Measurements from ENCODE around the gene PTGS1.
"Not testable (repeated sequence)": the region's sequence is repeated elsewhere in the genome, so short reads cannot be mapped to it uniquely, and the experiment has no call there.

- TF ChIP-seq SUZ12 (IDR thresholded peaks at IDR 0.05); ELF4 (IDR thresholded peaks at IDR 0.05); FOXK2 (IDR thresholded peaks at IDR 0.05); PKNOX1 (IDR thresholded peaks at IDR 0.05); BHLHE40 (IDR thresholded peaks at IDR 0.05; ENCODE audit: borderline replicate concordance); FOXA1 (IDR thresholded peaks at IDR 0.05); NFRKB (IDR thresholded peaks at IDR 0.05); TARDBP (IDR thresholded peaks at IDR 0.05); FOXM1 (IDR thresholded peaks at IDR 0.05; ENCODE audit: borderline replicate concordance); ZNF384 (IDR thresholded peaks at IDR 0.05); SP1 (IDR thresholded peaks at IDR 0.05); ARNT (IDR thresholded peaks at IDR 0.05): not testable (repeated sequence)
Measured at GRCh38 chr9:122330466-122330865, 40.4 kb upstream of the PTGS1 start.

Measured in HEK293T (cell line).